NCI-H2107 treated with DMSO at 0.1 percent for 48 hours (cell line): ENCODE results near the gene DLEC1.

ENCODE experiments used
- DNase-seq: peaks from one replicate; lab custom pipeline; 2025; ENCODE audit not compliant: unreplicated experiment; lab: John Stamatoyannopoulos, UW

The DLEC1 gene

GRCh38 chr3:38039101-38039898 is at the start of gene DLEC1:
TSS of gene DLEC1 (plus strand) at chr3:38039208. CDS start at chr3:38039226, 18 bp downstream.
- DNase-seq, result no peak

GRCh38 chr3:37989821-37990480 is 49.1 kb upstream of the DLEC1 start:
- DNase-seq, result no peak

- DNase-seq, result no peak
Measured at GRCh38 chr3:37990527-37990926, 48.5 kb upstream of the DLEC1 start, which contains the start of gene VILL. TSS of gene VILL (plus strand) at chr3:37990786. CDS start at chr3:37993673, 2,887 bp downstream.

- DNase-seq, result no peak
Measured at GRCh38 chr3:37991109-37991508, 47.9 kb upstream of the DLEC1 start.

- no peak for DNase-seq
Measured at GRCh38 chr3:37991823-37992222, 47.2 kb upstream of the DLEC1 start.

- DNase-seq, result no peak
Measured at GRCh38 chr3:37992271-37993066, 46.5 kb upstream of the DLEC1 start.

GRCh38 chr3:37993067-37993455 is 45.9 kb upstream of the DLEC1 start:
- no peak for DNase-seq

- no peak for DNase-seq
Measured at GRCh38 chr3:37993460-37993819, 45.6 kb upstream of the DLEC1 start.

- DNase-seq, result no peak
Measured at GRCh38 chr3:37993820-37994638, 45.0 kb upstream of the DLEC1 start.

GRCh38 chr3:37994639-37994972 is 44.4 kb upstream of the DLEC1 start:
- DNase-seq, result no peak

- DNase-seq, result no peak
Measured at GRCh38 chr3:37995652-37996641, 43.1 kb upstream of the DLEC1 start.

GRCh38 chr3:37996785-37997301 is 42.2 kb upstream of the DLEC1 start:
- peak; percentile 31 for DNase-seq

- DNase-seq, result no peak
Measured at GRCh38 chr3:37997342-37997741, 41.7 kb upstream of the DLEC1 start.

GRCh38 chr3:37997791-37998370 is 41.1 kb upstream of the DLEC1 start:
- DNase-seq, result no peak

GRCh38 chr3:37999836-38000235 is 39.2 kb upstream of the DLEC1 start:
- DNase-seq, result no peak

GRCh38 chr3:38000242-38000916 is 38.6 kb upstream of the DLEC1 start:
- no peak for DNase-seq

GRCh38 chr3:38000965-38001455 is 38.0 kb upstream of the DLEC1 start:
- no peak for DNase-seq

- DNase-seq, result no peak
Measured at GRCh38 chr3:38001456-38002081, 37.4 kb upstream of the DLEC1 start.
